ENCODE measurements around the gene RFX7.

DNA sequence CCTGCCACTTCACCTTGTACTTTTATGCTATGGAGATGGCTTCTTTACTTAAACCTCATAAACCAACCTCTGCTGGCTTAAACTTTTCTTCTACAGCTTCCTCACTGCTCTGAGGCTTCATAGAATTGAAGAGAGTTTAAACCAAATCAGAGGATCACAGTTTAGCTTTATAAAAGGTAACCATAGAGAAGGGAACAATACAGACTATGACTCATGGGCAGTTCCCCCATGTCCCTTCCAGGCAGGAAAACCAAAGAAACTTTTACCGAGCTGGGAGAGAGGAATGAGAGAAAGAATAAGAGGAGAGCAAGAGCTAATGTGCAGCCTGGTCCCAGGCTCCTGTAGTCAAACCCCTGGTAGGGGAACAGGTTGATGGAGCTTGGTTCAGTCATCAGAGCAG lies 196.3 kb downstream of the RFX7 start:
- TF ChIP-seq, protein P1, sequence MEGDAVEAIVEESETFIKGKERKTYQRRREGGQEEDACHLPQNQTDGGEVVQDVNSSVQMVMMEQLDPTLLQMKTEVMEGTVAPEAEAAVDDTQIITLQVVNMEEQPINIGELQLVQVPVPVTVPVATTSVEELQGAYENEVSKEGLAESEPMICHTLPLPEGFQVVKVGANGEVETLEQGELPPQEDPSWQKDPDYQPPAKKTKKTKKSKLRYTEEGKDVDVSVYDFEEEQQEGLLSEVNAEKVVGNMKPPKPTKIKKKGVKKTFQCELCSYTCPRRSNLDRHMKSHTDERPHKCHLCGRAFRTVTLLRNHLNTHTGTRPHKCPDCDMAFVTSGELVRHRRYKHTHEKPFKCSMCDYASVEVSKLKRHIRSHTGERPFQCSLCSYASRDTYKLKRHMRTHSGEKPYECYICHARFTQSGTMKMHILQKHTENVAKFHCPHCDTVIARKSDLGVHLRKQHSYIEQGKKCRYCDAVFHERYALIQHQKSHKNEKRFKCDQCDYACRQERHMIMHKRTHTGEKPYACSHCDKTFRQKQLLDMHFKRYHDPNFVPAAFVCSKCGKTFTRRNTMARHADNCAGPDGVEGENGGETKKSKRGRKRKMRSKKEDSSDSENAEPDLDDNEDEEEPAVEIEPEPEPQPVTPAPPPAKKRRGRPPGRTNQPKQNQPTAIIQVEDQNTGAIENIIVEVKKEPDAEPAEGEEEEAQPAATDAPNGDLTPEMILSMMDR (IDR thresholded peaks at IDR 0.05): no peak
- TF ChIP-seq POLR2A (IDR thresholded peaks at IDR 0.05): no peak
